22Rv1 (cell line): ENCODE measurements around the gene TTLL5.
"Not testable (repeated sequence)": the region's sequence is repeated elsewhere in the genome, so short reads cannot be mapped to it uniquely, and the experiment has no call there.

Source experiments
- H3K27ac ChIP-seq: fragments of 450-650 bp; 2 replicates; pipeline ENCODE4 v1.5.1; 2017
- ZFX ChIP-seq: fragments of 450-650 bp; IDR thresholded peaks from 2 replicates; pipeline ENCODE4 v1.6.1; 2017; ENCODE audit warnings: antibody characterized with exemption, borderline replicate concordance
- TF ChIP-seq, protein P1 (sequence below): fragments of 450-650 bp; IDR thresholded peaks from 2 replicates; pipeline ENCODE4 v1.5.1; 2017; ENCODE audit warnings: mild to moderate bottlenecking

Gene TTLL5

DNA sequence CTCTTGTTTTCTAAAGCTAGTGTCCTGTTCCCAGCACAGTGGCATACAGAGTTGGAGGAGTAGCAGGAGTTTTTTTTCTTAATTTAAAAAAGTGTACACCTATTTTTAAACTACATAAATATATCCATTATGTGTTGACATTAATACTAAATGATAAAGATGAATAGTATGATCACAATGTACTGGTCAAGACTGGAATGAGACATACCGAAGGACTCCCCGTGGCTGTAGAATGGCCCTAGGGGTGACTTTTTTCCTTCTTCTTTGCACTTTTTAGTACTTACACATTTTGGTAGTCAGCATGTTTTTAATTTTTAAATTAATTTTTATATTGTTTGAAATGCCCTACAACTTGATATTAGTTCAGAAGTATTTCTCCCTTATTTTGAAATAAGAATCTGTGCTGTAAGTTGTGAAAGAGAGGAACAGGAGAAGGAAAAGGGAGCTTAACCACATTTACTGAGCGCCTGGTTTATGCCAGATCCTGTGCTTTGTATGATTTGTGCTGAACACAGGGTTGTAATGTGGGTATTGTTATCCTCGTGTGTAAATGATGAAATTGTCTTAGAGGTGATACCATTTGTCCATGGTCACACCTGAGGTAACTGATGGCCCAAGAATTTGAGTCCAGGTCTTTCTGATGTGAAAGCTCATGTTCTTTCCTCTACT is 184.2 kb downstream of the TTLL5 start:
- H3K27ac ChIP-seq = no peak overlapping the region
- TF ChIP-seq, protein P1, sequence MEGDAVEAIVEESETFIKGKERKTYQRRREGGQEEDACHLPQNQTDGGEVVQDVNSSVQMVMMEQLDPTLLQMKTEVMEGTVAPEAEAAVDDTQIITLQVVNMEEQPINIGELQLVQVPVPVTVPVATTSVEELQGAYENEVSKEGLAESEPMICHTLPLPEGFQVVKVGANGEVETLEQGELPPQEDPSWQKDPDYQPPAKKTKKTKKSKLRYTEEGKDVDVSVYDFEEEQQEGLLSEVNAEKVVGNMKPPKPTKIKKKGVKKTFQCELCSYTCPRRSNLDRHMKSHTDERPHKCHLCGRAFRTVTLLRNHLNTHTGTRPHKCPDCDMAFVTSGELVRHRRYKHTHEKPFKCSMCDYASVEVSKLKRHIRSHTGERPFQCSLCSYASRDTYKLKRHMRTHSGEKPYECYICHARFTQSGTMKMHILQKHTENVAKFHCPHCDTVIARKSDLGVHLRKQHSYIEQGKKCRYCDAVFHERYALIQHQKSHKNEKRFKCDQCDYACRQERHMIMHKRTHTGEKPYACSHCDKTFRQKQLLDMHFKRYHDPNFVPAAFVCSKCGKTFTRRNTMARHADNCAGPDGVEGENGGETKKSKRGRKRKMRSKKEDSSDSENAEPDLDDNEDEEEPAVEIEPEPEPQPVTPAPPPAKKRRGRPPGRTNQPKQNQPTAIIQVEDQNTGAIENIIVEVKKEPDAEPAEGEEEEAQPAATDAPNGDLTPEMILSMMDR = no peak
- TF ChIP-seq ZFX = no peak

DNA sequence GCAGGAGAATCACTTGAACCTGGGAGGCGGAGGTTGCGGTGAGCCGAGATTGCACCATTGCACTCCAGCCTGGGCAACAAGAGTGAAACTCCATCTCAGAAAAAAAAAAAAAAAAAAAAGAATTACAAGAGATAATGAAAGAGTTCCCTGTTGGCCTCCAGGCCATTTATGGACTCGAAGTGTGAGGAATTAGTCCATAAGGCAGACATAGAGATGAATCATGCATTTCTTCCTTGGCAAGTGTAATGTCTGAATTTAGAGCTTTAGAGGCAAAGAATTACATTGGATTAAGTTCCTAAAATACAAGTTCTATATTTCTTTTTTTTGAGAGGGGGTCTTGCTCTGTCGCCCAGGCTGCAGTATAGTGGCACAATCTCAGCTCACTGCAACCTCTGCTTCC is 185.6 kb downstream of the TTLL5 start:
- H3K27ac ChIP-seq = not testable (repeated sequence)

- TF ChIP-seq, protein P1 = no peak
- no peak for TF ChIP-seq ZFX
- H3K27ac ChIP-seq = no peak overlapping the region
Observed at GRCh38 chr14:75847584-75847983, 186.5 kb downstream of the TTLL5 start.

GRCh38 chr14:75848167-75848913 is 187.3 kb downstream of the TTLL5 start:
- no peak overlapping the region for H3K27ac ChIP-seq
- no peak for TF ChIP-seq ZFX
- TF ChIP-seq, protein P1 = no peak

- TF ChIP-seq, protein P1 = no peak
- TF ChIP-seq ZFX = no peak
- no peak overlapping the region for H3K27ac ChIP-seq
Observed at GRCh38 chr14:75849300-75849895, 188.4 kb downstream of the TTLL5 start.

DNA sequence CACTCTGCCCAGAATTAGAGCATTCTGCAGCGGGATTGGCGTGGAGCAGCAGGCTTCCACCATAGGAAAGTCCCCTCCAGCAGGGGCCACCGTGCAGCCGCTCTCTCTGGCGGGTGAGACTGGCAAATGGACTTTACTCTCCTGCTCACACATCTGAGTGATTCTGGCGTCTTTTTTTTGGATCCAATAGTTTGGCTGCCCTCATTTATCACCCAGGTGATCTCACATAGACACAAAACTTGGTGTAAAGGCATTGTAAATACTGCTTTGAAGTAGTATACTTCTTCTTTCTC is 190.5 kb downstream of the TTLL5 start:
- H3K27ac ChIP-seq = no peak overlapping the region
- TF ChIP-seq, protein P1 = no peak
- TF ChIP-seq ZFX = no peak

GRCh38 chr14:75854111-75854799 is 193.2 kb downstream of the TTLL5 start:
- no peak for TF ChIP-seq ZFX
- TF ChIP-seq, protein P1 = no peak
- no peak overlapping the region for H3K27ac ChIP-seq
